COR-L47 (cell line): ENCODE data around the gene PRAME.
"Not testable (repeated sequence)": the region's sequence is repeated elsewhere in the genome, so short reads cannot be mapped to it uniquely, and the experiment has no call there.

Experiments
- DNase-seq: peaks from one replicate; lab custom pipeline; 2025; lab: John Stamatoyannopoulos, UW

The PRAME gene

GRCh38 chr22:22581524-22581923, 22.5 kb upstream of the PRAME start:
- not testable (repeated sequence) for DNase-seq

DNA sequence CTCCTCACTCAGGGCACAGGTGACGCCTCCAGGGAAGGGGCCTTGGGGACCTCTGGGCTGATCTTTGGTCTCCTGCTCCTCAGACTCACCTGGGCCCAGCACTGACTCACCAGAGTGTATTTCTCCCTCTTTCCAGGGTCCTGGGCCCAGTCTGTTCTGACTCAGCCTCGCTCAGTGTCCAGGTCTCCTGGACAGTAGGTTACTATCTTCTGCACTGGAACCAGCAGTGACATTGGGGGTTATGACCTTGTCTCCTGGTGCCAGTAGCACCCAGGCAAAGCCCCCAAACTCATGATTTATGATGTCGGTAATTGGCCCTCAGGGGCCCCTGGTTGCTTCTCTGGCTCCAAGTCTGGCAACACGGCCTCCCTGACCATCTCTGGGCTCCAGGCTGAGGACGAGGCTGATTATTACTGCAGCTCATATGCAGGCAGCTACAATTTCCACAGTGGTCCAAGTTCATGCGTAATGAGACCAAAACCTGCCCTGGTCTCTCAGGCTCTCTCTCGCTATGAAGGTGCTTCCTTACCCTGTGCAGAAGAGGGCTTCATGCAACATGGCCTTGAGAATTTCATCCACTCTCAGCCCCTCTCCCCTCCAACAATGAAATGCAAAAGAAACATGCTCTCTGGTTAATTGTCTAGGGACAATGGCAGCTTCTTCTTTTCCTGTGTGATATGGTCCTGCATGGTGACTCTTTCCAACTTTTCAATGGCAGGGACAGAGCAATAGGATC, 21.0 kb upstream of the PRAME start:
- DNase-seq, result no peak

- no peak for DNase-seq
Observed at GRCh38 chr22:22578702-22579424, 19.8 kb upstream of the PRAME start.

DNA sequence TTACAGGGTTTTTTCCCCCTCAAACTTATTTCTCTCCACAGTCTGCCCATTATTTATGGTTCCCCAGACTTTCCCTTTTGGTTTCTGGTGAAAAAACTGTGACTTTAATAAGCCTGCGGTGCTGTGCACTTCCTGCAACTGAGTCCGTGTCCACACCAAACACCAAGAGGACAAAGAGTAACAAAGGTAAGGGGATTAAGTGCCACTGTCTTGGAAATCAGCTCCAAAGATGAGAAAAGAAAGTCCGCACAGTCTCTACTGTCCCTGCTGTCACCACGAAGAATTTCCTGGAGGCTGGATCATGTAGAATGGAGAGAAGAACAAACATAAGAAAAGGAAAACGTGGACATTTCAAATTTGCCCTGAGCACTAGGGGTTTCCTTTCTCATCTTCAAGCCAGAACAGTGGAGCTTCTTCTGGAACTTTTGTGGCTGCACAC, 17.9 kb upstream of the PRAME start:
- DNase-seq, result no peak

- peak; percentile 33 for DNase-seq
Observed at GRCh38 chr22:22576244-22576988, 17.4 kb upstream of the PRAME start.

DNA sequence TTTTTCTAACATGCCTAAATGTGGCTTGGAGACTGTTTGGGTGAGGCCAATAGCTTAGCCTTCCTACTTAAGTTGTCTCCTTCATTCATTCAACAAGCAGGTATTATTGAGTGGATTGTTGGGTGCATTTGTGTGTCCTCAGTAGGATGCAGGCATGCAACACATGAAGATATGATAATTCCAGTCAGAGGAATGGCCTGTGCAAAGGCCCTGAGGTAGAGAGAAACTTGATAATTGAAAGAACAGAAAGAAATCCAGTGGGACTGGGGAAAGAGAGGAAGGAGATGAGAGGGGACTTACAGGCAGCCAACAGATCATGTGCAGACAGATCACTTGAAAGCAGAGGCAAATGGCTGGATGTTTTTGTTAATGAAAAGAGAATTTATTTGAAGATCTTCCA, 15.3 kb upstream of the PRAME start:
- DNase-seq, result no peak

DNA sequence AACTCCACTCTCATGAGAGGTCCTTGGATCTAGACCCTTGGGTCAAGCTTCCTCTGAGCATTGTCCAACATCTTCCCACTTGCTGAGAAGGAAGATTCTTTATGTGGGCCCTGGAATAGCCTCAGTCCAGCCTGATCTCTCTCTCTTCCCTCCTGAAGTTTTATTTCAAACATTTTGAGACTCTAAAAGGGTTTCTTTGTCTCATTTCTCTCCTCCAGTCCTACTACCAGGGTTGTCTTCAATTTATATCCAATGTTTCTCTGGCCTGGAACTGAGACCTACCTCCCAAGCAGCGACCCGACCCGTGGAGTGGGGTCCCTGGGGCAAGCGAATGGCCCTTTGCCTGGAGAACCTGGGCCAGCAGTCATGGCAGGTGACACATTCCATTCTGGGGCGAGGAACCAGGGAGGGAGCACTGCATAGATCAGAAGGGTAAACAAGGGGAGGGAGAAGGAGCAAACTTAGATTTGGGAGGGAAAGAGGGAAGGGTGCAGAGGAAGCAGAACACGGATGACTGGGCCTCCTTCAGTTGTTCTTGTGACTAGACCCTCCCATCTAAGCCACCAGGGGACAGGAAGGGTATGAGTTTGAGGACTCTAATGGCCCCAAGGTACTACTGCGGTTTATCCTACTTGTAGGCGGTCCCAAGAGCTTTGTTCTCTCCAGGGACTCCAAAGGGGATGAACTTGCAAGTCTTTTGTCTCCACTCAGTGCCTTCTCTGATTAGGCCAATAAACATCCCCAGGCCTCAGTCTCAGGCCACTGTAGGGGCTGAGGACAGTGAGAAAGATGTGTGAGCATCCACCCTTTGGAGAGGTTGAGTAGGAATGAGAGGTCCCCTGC, 14.2 kb upstream of the PRAME start:
- no peak for DNase-seq

- DNase-seq, result no peak
Observed at GRCh38 chr22:22571862-22572261, 12.8 kb upstream of the PRAME start.

DNA sequence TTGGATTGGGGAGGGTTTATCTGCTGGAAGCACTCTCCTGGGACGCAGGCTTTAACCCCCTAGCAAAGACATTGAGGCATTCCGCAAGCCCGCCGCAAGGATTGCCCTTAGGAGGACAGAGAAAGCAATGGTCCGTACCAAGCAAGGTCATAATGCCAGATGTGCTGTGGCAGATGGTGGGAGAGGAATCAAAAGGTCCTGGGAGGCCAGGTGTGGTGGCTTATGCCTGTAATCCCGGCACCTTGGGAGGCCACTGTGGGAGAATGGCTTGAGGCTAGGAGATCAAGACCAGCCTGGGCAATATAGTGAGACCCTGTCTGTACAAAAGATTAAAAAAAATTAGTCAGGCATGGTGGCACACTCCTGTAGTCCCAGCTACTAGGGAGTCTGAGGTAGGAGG, 12.4 kb upstream of the PRAME start:
- no peak for DNase-seq

GRCh38 chr22:22569218-22569617, 10.2 kb upstream of the PRAME start:
- no peak for DNase-seq

- no peak for DNase-seq
Observed at GRCh38 chr22:22565981-22566380, 6.9 kb upstream of the PRAME start.

DNA sequence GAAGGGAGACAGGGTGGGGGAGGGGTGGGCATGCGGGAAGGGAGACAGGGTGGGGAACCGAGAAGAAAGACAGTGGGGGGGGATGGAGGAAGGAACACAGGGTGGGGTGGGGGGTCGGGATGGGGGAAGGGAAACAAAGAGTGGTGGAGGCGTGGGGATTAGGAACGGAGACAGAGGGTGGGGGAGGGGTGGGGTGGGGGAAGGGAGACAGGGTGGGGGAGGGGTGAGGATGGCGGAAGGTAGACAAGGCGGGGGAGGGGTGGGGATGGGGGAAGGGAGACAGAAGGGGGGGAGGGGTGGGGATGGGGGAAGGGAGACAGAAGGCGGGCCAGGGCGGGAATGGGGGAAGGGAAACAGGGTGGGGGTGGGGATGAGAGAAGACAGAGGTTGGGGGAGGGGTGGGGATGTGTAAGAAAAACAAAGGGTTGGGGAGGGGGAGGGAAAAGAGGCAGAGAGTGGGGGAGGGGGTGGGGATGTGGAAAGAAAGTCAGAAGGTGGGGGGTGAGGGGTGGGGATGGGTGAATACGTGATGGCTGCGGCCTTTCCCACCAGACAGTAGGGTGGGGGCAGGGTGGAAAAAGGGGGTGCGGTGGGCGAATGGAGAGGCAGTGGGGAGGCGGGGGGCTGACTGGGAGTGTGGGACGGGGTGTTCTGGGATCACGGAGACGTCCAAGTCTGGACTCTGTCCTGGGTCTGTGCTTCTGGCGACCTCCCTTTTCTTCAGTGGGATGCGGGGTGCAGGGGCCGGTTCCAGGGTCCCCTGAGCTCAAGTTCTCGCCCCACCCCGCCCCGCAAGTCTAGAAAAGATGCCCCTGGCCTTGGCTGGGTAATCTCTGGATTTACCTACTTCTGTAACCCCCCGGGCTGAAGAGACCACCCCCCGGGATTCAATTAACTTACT, 744 bp downstream of the PRAME start:
- DNase-seq, result no peak

GRCh38 chr22:22556995-22557925, 1.8 kb downstream of the PRAME start:
- no peak for DNase-seq

DNA sequence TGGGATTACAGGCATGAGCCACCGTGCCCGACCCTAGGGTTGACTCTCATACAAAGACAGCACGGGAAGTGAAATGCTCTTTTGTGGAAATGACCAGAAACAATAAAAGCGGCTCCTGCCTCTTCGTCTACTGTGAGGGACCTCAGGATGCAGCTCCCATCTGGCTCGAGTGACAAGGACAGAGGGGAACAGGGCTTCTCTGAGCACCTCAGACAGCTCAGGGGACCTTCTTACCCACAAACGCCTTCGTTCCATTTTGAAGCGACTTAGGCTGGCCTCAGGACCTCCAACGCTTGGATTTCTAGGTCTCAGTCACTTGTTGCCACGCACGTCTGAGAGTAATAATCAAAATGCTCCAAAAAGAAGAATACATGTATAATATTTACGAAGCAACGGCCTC, 2.5 kb downstream of the PRAME start:
- DNase-seq, result no peak

GRCh38 chr22:22555596-22555995, 3.5 kb downstream of the PRAME start:
- no peak for DNase-seq

DNA sequence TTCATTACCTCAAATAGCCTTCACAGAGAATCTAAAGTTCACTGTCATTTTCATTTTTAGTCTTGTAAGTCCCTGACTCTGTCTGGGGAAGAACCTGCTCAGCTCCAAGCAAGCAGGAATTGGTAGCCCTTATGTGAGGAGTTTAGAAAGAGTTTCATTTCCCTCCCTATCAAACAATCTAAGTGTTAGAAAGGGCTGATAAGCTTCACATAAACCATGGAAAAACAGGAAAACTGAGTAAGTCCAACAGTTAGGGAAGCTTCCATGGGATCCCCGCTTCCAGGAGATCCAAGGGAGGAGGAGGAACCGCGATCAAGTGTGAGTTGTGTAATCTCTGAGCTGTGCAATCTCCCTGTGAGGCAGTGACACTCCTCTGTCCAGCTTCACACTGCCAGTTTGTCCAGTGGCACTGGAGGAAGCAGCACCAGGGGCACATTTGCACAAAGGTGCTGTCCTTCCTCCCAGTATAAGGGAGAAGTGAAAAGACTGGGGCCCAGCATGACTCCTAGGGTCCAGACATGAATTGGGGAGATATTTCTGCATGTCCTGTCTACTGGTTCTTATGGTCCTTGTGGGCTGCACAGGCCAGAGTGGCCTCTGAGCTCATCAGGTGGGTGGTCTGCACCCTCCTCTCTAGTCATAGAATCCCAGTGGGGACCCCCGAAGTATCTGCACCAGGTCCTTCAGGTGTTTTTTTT, 4.3 kb downstream of the PRAME start:
- no peak for DNase-seq

GRCh38 chr22:22553735-22554586, 5.1 kb downstream of the PRAME start:
- no peak for DNase-seq

DNA sequence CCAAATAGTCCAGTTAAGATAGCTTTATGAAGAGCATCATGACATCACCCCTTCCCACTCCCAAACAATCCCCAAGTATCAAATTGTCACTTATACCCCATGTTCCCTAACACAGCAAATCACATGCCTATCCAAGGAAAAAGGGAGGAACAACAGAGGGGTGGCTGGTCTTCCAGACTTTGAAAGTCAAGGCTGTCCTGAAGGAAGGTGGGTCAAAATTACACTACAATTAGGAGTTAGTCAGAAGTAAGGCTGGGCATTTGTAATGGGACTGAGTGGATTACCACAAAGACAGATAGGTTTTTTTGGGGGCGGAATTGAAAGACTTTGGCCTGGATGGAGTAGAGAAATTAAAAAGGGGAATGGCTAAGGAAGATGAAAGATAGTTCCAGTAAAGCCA, 5.9 kb downstream of the PRAME start:
- DNase-seq, result no peak
